HCT116 (cell line): ENCODE measurements around the gene TRAPPC14. TPM values are rescaled to one million over a fixed set of nuclear protein-coding genes. Genes with fewer than 3 reads are reported as not detected.

Source experiments
- ATAC-seq: fragments of 200-7000 bp; cut with Tn5 transposase; 2 replicates; pipeline ENCODE4 v1.9.1; 2020; ENCODE audit warnings: mild to moderate bottlenecking, moderate library complexity
- BruUV-seq: library from RNA; stranded (reverse); fragments of 400-500 nt; replicated peaks from 2 replicates; lab custom pipeline; 2021; lab: Mats Ljungman, UMichigan
- CTCF ChIA-PET: fragments of 300-600 bp; sonication (Branson Sonifier 250); formaldehyde crosslinking; loops from one replicate; lab custom pipeline; 2021; ENCODE audit warnings: antibody characterized with exemption; lab: Charles Lee
- POLR2A ChIA-PET: fragments of 300-600, 350-600 bp; sonication (Branson Sonifier 250); formaldehyde crosslinking; loops from one replicate; lab custom pipeline; 2021; ENCODE audit warnings: antibody characterized with exemption; lab: Charles Lee
- RAD21 ChIA-PET, 2 experiments: fragments of 300-600 bp; sonication (Branson Sonifier 250); formaldehyde crosslinking; loops; one replicate each; lab custom pipeline; 2023; ENCODE audit warnings: low total read pairs in 2 of 2; ENCODE audit not compliant: uncharacterized antibody in 2 of 2, unreplicated experiment in 2 of 2, low non-redundant PET in 1 of 2; lab: Charles Lee
- DNase-seq: peaks from one replicate; pipeline ENCODE4 v3.0.0-alpha.2; 2010; ENCODE audit warnings: low read depth, low spot score
- H2AFZ ChIP-seq: fragments of 200-600 bp; shearing (Covaris generic), sonication (generic); 2 replicates; pipeline ENCODE4 v1.6.1; 2017; ENCODE audit warnings: low read depth, mixed run types, mixed read lengths, antibody characterized with exemption, low read length; ENCODE audit not compliant: poor library complexity, severe bottlenecking
- H3K27ac ChIP-seq: 2 replicates; pipeline ENCODE4 v1.5.1; 2012; ENCODE audit warnings: low read depth, low read length
- H3K27me3 ChIP-seq: fragments of 200-600 bp; sonication (generic); 2 replicates; pipeline ENCODE4 v1.6.1; 2016; ENCODE audit warnings: mixed run types, low read length, mixed read lengths; ENCODE audit not compliant: insufficient read depth
- H3K36me3 ChIP-seq, 2 experiments: fragments of 200-500 bp in 1 of 2; fragments of 200-600 bp in 1 of 2; sonication (Bioruptor generic) in 1 of 2; sonication (generic) in 1 of 2; 2 replicates each; pipeline versions ENCODE4 v1.5.1 to v1.6.1; 2014 to 2016; ENCODE audit warnings: low read length in 2 of 2, inconsistent platforms in 1 of 2, mixed read lengths in 1 of 2, mixed run types in 1 of 2; ENCODE audit not compliant: insufficient read depth in 2 of 2, control insufficient read depth in 1 of 2
- H3K4me1 ChIP-seq, 2 experiments: fragments of 200-600 bp in 1 of 2; sonication (generic) in 1 of 2; 2 replicates each; pipeline versions ENCODE4 v1.5.1 to v1.6.1; 2012 to 2017; ENCODE audit warnings: low read length in 2 of 2, inconsistent platforms in 1 of 2, mild to moderate bottlenecking in 1 of 2, mixed read lengths in 1 of 2, mixed run types in 1 of 2, moderate library complexity in 1 of 2; ENCODE audit not compliant: insufficient read depth in 2 of 2, control insufficient read depth in 1 of 2
- H3K4me2 ChIP-seq: fragments of 200-600 bp; sonication (generic); 2 replicates; pipeline ENCODE4 v1.6.1; 2017; ENCODE audit warnings: mixed run types, low read length, mixed read lengths
- H3K4me3 ChIP-seq, 2 experiments: fragments of 200-600 bp in 1 of 2; sonication (generic) in 1 of 2; replicated peaks in 1 of 2; 2 replicates each; pipeline ENCODE4 v1.5.1; 2011 to 2016; ENCODE audit warnings: low read length in 2 of 2, control low read depth in 1 of 2, low read depth in 1 of 2, mild to moderate bottlenecking in 1 of 2, mixed read lengths in 1 of 2, mixed run types in 1 of 2
- H3K79me2 ChIP-seq: fragments of 200-600 bp; sonication (generic); 2 replicates; pipeline ENCODE4 v1.6.1; 2017; ENCODE audit warnings: mild to moderate bottlenecking, mixed run types, low read length, moderate library complexity, mixed read lengths; ENCODE audit not compliant: insufficient read depth
- H3K9ac ChIP-seq: fragments of 200-600 bp; sonication (generic); 2 replicates; pipeline ENCODE4 v1.6.1; 2016; ENCODE audit warnings: low read length, mixed read lengths
- H3K9me2 ChIP-seq: fragments of 200-600 bp; sonication (generic), shearing (Covaris generic); 2 replicates; pipeline ENCODE4 v1.6.1; 2017; ENCODE audit warnings: mixed run types, mild to moderate bottlenecking, moderate library complexity; ENCODE audit not compliant: insufficient read depth
- H3K9me3 ChIP-seq, 2 experiments: fragments of 200-500 bp in 1 of 2; fragments of 200-600 bp in 1 of 2; sonication (Bioruptor generic) in 1 of 2; sonication (generic) in 1 of 2; 2 replicates each; pipeline ENCODE4 v1.6.1; 2014 to 2017; ENCODE audit warnings: low read length in 2 of 2, mixed read lengths in 2 of 2, inconsistent platforms in 1 of 2, low read depth in 1 of 2, mild to moderate bottlenecking in 1 of 2, mixed run types in 1 of 2, moderate library complexity in 1 of 2; ENCODE audit not compliant: control insufficient read depth in 1 of 2, insufficient read depth in 1 of 2
- H4K20me1 ChIP-seq: fragments of 200-600 bp; sonication (generic), shearing (Covaris generic); 2 replicates; pipeline ENCODE4 v1.6.1; 2017; ENCODE audit warnings: mixed run types, mild to moderate bottlenecking, moderate library complexity; ENCODE audit not compliant: insufficient read depth
- CTCF ChIP-seq, 3 experiments: fragments of 200-600 bp in 1 of 3; sonication (generic) in 1 of 3; IDR thresholded peaks in 2 of 3; conservative IDR thresholded peaks in 1 of 3; 2 replicates each; pipeline ENCODE4 v1.5.1; 2012 to 2017; ENCODE audit warnings: low read depth in 2 of 3, low read length in 2 of 3, antibody characterized with exemption in 1 of 3, borderline replicate concordance in 1 of 3, control low read depth in 1 of 3, mild to moderate bottlenecking in 1 of 3, mixed read lengths in 1 of 3, mixed run types in 1 of 3, moderate library complexity in 1 of 3; ENCODE audit not compliant: insufficient read depth in 1 of 3
- JUND ChIP-seq: IDR thresholded peaks from 2 replicates; pipeline ENCODE4 v1.6.1; 2012
- SIN3A ChIP-seq: IDR thresholded peaks from 2 replicates; pipeline ENCODE4 v1.6.1; 2012; ENCODE audit warnings: low read depth
- TCF7L2 ChIP-seq: IDR thresholded peaks from 2 replicates; pipeline ENCODE4 v1.7.0; 2011; ENCODE audit warnings: borderline replicate concordance, inconsistent platforms; ENCODE audit not compliant: insufficient read depth, insufficient read length; ENCODE audit errors: extremely low read depth
- YY1 ChIP-seq: IDR thresholded peaks from 2 replicates; pipeline ENCODE4 v1.6.1; 2011; ENCODE audit warnings: low read length, low read depth, moderate library complexity, mild to moderate bottlenecking; ENCODE audit not compliant: insufficient replicate concordance; ENCODE audit errors: extremely low read depth
- ZNF274 ChIP-seq: fragments of 200-500 bp; sonication (Bioruptor generic); IDR thresholded peaks from 2 replicates; pipeline ENCODE4 v1.6.1; 2014; ENCODE audit warnings: mild to moderate bottlenecking, low read depth, low read length, inconsistent platforms
- intact Hi-C: fragments of 100-400 bp; cut with micrococcal nuclease; formaldehyde crosslinking; loops from 2 replicates; pipeline ENCODE4 v1.10.0; 2022
- total RNA-seq: library from RNA; stranded (reverse); gene quantifications from one replicate; pipeline ENCODE4 v1.2.1, GENCODE V29; 2021; ENCODE audit not compliant: unreplicated experiment

TRAPPC14 gene
- total RNA-seq, 1 experiment from 2014 or later = 23.2 TPM

- Histone ChIP-seq H3K9me3 (no peaks in the 10 kb centered on the region), H3K4me1 (peaks cover 29 to 33% of the 10 kb centered on the region in 2 experiments), H3K4me3 (no peak overlapping the region), H3K9me2 (no peaks in the 10 kb centered on the region), H2AFZ (no peak overlapping the region), H3K27me3 (no peaks in the 10 kb centered on the region), H3K79me2 (no peaks in the 10 kb centered on the region), H3K4me2 (peak overlapping the region; percentile 6; the same call in 1 of the 2 replicates), H4K20me1 (no peaks in the 10 kb centered on the region), H3K9ac (no peak overlapping the region), H3K36me3 (no peaks in the 10 kb centered on the region), H3K27ac (no peak overlapping the region)
- ChIA-PET CTCF (interaction anchor here (0.5 to 3.7 kb wide), 15 partner anchors 10 to 682 kb away, joined by 3 to 47 read pairs (median 3); partner anchors contain the start of genes GPC2, LAMTOR4 and STAG3), POLR2A (no interaction called here), RAD21 (interaction anchor here (0.7 to 1.6 kb wide), 3 partner anchors 84 to 296 kb away, joined by 3 to 7 read pairs (median 3); partner anchors contain the start of gene ZCWPW1 (in 1 of the 2))
- DNase-seq = no peak
- intact Hi-C loops = loop anchor here (1.0 to 5.0 kb wide), 3 partner anchors 85 to 274 kb away; no protein-coding TSS in a partner anchor
- BruUV-seq = no TSS peak
- no peak for TF ChIP-seq SIN3A
- TF ChIP-seq ZNF274 = no peak
- TF ChIP-seq YY1 = no peak
- TF ChIP-seq CTCF (IDR thresholded peaks at IDR 0.05 in 2 of 3, conservative IDR thresholded peaks at IDR 0.05 in 1 of 3; ENCODE audit: borderline replicate concordance in 1 of 3, insufficient read depth in 1 of 3, low read depth in 2 of 3, low read length in 2 of 3) = peak in 2 of 3 experiments; percentile 93 to 98; a peak in 4 of 6 replicates
- ATAC-seq = peak; percentile 81
Measured at GRCh38 chr7:100132697-100133151, 25.8 kb downstream of the TRAPPC14 start.

- Histone ChIP-seq H4K20me1 (no peaks in the 10 kb centered on the region), H3K4me2 (peak overlapping the region; percentile 6; the same call in 1 of the 2 replicates), H3K27ac (no peak overlapping the region), H3K9me3 (no peaks in the 10 kb centered on the region), H3K36me3 (no peaks in the 10 kb centered on the region), H3K79me2 (no peaks in the 10 kb centered on the region), H2AFZ (no peak overlapping the region), H3K4me1 (peaks cover 29 to 39% of the 10 kb centered on the region in 2 experiments), H3K9me2 (no peaks in the 10 kb centered on the region), H3K9ac (no peak overlapping the region), H3K4me3 (no peak overlapping the region), H3K27me3 (no peaks in the 10 kb centered on the region)
- TF ChIP-seq JUND = no peak
- no peak for TF ChIP-seq TCF7L2
- intact Hi-C loops = loop anchor here (1.0 to 5.0 kb wide), 3 partner anchors 85 to 275 kb away; no protein-coding TSS in a partner anchor
- ChIA-PET RAD21 (interaction anchor here (0.9 to 1.6 kb wide), 1 partner anchor 275 kb away, joined by 3 to 7 read pairs; no protein-coding TSS in a partner anchor), CTCF (interaction anchor here (0.6 to 3.7 kb wide), 14 partner anchors 11 to 683 kb away, joined by 3 to 47 read pairs (median 4); partner anchors contain the start of genes AP4M1, GPC2, LAMTOR4 and MCM7), POLR2A (no interaction called here)
- DNase-seq (no peak), ATAC-seq (no peak)
- BruUV-seq = no TSS peak
Measured at GRCh38 chr7:100132126-100132525, 26.4 kb downstream of the TRAPPC14 start.
